ENCODE measurements around the gene COPS9.

The COPS9 gene

GRCh38 chr2:240109386-240109785, 26.7 kb downstream of the COPS9 start:
- H3K27ac ChIP-seq: no peak overlapping the region
- POLR2A ChIA-PET (ENCODE audit: low non-redundant PET): no interaction called here
- TF ChIP-seq CTCF (conservative IDR thresholded peaks at IDR 0.05; ENCODE audit: low read depth): no peak
- DNase-seq (ENCODE audit: low spot score): no peak
- CTCF ChIA-PET: interaction anchor here (0.6 kb wide), 1 partner anchor 1159 kb away, joined by 3 read pairs; no protein-coding TSS in a partner anchor

DNA sequence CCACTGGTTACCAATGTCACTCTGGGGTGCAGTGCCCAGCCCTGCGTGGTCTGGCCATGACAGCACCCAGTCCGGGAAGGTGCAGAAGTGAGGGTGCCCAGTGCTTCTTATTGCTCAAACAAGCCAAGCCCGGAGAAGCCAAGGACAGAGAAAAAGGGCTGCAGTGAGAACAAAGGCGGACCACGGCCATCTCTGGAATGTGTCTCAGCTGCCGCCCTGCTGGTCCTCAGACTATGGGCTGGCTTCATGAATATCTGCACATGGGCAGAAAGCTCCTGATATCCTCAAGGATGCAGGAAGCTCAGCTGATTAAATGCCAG, 28.7 kb downstream of the COPS9 start:
- no peak for TF ChIP-seq CTCF (conservative IDR thresholded peaks at IDR 0.05; ENCODE audit: low read depth)
- ChIA-PET POLR2A (ENCODE audit: low non-redundant PET) (no interaction called here), CTCF (interaction anchor here (0.6 kb wide), 2 partner anchors 36 to 133 kb away, joined by 3 to 4 read pairs; no protein-coding TSS in a partner anchor)
- no peak overlapping the region for H3K27ac ChIP-seq
- no peak for DNase-seq (ENCODE audit: low spot score)

GRCh38 chr2:240106765-240107476, 29.2 kb downstream of the COPS9 start:
- ChIA-PET CTCF (no interaction called here), POLR2A (ENCODE audit: low non-redundant PET) (no interaction called here)
- no peak for DNase-seq (ENCODE audit: low spot score)
- no peak for TF ChIP-seq CTCF (conservative IDR thresholded peaks at IDR 0.05; ENCODE audit: low read depth)
- H3K27ac ChIP-seq: no peak overlapping the region

DNA sequence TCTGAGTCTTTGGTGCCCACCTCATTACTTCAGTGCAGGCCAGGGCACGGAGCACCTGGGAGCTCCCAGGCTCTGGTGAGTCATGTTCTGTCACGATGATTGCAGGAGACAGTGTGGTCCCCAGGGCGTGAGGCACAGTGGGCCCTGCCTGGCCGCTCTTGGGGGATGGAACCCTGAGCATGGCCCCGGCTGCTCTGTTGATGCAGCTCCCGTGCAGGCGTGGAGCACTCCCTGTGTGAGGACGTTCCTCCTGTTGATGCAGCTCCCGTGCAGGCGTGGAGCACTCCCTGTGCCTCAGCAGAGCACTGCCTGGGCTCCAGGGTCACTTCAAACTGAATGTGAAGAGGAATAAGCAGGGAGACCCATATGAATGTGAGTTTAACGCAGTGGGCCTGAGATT, 30.1 kb downstream of the COPS9 start:
- H3K27ac ChIP-seq: no peak overlapping the region
- POLR2A ChIA-PET (ENCODE audit: low non-redundant PET): no interaction called here
- no peak for TF ChIP-seq CTCF (conservative IDR thresholded peaks at IDR 0.05; ENCODE audit: low read depth)
- CTCF ChIA-PET: no interaction called here
- no peak for DNase-seq (ENCODE audit: low spot score)

DNA sequence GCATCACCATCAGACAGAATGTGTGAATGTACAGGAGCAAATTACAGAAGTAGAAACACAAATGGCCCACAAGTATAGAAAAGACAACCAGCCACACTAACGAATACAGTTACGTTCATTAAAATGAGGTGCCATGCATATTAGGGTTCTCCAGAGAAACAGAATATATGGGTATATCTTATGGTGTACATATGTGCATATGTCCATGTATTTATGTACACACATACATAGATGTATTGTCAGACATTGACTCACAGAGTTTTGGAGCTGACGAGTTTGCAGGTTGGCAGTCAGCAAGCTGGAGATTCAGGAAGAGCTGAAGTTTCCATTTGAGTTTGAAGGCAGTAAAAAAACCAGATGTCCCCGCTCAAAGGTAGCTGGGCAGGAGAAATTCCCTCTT, 33.0 kb downstream of the COPS9 start:
- no peak for DNase-seq (ENCODE audit: low spot score)
- ChIA-PET CTCF (no interaction called here), POLR2A (ENCODE audit: low non-redundant PET) (no interaction called here)
- TF ChIP-seq CTCF (conservative IDR thresholded peaks at IDR 0.05; ENCODE audit: low read depth): no peak
- H3K27ac ChIP-seq: no peak overlapping the region

DNA sequence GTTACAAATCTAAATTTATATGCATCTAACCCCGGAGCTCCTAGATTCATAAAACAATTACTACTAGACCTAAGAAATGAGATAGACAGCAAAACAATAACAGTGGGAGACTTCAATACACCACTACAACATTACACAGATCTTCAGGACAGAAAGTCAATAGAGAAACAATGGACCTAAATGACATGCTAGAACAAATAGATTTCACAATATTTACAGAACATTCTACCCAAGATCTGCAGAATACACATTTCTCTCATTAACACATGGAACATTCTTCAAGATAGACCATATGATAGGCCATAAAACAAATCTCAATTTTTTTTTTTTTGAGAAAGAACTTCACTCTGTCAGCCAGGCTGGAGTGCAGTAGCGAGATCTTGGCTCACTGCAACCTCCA, 37.8 kb downstream of the COPS9 start:
- TF ChIP-seq CTCF (conservative IDR thresholded peaks at IDR 0.05; ENCODE audit: low read depth): no peak
- ChIA-PET CTCF (interaction anchor here (1.0 kb wide), 1 partner anchor 105 kb away, joined by 3 read pairs; no protein-coding TSS in a partner anchor), POLR2A (ENCODE audit: low non-redundant PET) (no interaction called here)
- H3K27ac ChIP-seq: no peak overlapping the region
- DNase-seq (ENCODE audit: low spot score): no peak
